ENCODE data around the gene ZNF726.
"Not testable (repeated sequence)": the region's sequence is repeated elsewhere in the genome, so short reads cannot be mapped to it uniquely, and the experiment has no call there.

Gene ZNF726

DNA sequence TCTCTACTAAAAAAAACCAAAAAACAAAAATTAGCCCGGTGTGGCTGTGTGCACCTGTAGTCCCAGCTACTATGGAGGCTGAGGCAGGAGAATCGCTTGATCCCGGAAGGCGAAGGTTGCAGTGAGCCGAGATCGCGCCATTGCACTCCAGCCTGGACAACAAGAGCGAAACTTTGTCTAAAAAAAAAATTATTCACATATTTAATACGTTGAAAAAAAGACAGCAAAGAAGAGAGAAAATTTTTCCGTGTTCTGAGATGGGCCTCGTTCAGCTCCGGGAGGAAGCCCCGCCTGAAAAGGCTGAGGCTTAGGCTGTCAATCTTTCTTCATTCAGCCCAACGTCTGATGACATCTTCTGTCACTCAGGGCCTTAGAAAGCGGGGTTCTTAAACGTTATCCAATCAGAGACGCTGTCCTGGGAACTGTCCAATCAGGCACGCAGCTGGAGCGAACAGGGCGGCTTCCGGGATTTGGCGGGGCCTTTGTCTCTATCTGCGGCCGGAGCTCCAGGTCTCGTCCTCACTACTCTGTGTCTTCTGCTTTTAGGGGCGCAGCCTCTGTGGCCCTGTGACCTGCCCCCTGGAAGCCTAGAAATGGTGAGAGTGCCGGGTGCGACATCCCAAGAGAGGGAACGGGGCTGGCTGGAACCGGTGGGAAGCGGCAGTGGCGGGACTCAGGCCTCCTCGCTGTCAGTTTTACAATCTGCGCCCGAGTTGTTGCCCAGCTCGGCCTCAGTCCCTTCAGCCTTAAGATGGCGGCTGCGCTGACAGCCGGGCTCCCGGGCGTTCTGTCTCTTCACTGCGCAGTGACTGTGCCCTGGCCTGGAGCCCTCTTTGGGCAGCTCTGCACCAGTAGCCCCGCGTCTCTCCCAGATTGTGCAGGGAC lies at the start of gene ZNF726:
Gene ZNF726, plus strand, starts transcription at position 485 of the 885 bp plus-strand sequence. Its CDS starts 109 bp downstream, at position 594.
- peak; percentile 62 to 87 for DNase-seq (ENCODE audit: low read depth in 1 of 2, low spot score in 1 of 2)

DNA sequence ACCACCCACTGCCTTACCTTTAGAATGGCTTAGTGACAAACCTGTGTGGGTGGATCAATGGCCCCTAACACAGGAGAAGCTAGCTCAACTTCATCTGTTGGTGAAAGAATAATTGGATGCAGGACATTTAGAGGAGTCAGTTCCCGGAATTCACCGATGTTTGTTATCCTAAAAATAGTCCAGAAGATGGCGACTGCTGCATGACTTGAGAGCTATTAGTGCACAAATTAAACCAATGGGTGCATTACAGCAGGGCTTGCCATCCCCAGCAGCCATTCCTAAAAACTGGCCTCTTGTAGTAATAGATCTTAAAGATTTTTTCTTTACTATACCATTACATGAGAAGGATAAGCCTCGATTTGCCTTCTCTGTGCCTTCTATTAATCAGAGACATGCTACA lies 46.8 kb upstream of the ZNF726 start:
- DNase-seq (ENCODE audit: low read depth in 1 of 2, low spot score in 1 of 2), result no peak

DNA sequence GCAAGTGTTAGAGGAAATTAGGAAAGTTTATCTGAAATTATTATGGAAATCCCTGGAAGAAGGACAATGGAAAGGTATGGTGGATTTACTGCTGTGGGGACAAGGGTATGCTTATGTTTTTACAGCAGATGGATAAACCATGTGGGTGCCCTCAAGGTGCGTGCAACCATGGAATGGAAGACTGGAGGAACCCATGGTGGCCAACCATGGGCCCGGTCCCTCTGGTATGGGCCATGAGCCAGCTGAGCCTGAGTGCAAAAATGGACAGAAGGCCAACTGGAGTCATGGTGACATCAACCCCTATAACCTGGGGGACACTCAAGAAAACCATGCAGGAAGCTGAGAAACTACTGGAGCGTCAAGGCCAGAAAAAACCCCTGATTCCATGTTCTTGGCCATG lies 46.1 kb upstream of the ZNF726 start:
- no peak for DNase-seq (ENCODE audit: low read depth in 1 of 2, low spot score in 1 of 2)

DNA sequence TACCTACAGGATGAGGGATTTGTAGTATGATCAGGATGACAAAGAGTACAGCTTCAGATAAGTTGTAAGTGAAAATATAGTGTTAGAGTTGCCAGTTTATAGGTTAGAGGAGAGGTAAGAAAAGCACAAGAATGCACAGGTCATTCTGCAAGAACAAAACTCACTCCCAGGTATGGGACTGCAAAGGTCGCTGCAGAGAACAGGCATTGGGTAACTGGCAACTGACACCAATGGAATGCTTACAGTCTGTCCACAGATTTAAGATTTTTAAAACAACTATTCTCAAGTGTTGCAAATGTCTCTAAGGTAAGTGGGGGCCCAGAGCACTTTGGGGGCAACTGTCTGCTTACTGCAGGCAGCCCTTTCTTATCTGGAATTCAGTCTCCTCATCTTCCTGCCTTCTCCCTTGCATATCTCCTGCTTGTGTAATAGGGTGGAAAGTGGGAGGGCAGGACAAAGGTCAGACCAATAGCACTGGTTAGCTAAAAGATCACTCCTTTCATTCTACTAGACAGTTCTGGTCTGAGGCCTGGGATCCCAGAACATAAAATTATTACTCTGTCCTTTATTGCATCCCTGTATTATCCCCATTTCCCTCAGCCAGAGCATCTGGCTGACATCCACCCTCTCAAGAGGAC lies 42.3 kb upstream of the ZNF726 start:
- no peak for DNase-seq (ENCODE audit: low read depth in 1 of 2, low spot score in 1 of 2)

DNA sequence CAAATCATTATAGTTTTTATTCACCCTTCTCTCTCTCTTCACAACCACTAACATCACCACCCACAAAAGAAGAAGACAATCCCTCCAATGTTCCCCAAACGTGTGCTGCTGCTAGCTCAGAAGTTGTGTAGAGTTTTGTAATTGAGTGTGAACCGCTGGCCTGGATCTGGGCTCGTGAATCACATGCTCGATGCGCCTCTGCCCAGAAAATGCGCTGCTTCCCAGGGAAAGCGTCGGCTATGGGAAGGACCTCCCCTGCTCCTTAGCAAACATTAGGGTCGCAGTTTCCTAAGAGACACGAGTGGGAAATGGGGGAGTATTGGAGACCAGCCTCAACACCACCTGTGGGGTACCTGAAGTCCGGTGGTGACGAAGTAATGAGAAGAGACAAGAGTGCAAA lies 38.4 kb upstream of the ZNF726 start:
- DNase-seq (ENCODE audit: low read depth in 1 of 2, low spot score in 1 of 2), result no peak

DNA sequence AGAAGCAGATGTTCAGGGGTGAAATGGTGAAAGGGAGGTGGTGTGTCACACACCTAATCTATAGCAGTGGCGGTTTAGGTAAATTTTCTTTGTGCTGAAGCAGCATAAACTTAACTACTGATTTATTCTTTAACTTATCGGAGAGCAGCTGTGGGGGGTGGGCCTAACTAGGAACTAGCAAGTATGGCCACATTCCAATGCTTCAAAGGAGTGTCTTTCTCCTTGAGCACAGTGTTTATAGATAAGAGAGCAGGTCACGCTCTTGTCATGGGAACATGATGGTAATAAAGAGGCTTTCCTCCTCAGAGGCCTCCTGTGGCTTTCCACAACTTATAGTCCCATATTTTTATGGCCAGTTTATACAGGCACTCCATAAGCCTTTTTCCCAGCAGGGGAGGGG lies 37.9 kb upstream of the ZNF726 start:
- not testable (repeated sequence) for DNase-seq (ENCODE audit: low read depth in 1 of 2, low spot score in 1 of 2)

DNA sequence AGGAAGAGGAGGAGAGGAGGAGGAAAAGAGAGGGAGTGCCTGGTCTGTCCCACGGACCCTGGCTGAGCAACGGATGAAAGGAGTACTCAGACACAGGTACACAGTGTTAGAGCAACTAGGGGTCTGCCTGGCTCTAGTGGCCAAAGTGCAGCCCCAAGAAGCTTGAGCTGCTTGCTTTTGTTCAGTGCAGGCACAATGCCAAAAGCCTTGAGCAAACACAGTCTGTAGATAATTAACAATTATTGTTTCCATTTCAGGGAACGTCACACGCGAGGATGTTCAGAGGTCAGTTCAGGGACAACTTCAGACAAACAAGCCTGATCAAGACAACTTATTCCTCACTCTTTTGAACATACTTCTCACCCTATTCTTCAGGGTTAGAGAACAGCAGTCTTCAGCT lies 32.2 kb upstream of the ZNF726 start:
- DNase-seq (ENCODE audit: low read depth in 1 of 2, low spot score in 1 of 2), result no peak

DNA sequence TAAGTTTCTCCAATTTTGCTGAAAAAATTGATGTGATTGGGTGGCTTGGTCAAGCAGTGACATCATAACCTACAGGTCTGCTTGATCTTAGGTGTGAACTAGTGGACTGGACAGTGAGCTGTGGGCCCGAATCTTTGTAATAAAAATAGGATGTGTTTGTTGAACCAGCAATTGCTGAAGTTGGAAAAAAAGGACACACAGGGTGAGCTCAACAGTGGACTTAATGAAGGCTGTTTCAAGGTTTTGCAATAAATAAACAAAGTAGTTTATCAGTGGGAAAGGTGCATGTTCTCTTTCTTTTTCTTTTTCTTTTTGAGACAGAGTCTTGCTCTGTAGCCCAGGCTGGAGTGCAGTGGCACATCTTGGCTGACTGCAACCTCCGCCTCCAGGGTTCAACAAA lies 30.3 kb upstream of the ZNF726 start:
- DNase-seq (ENCODE audit: low read depth in 1 of 2, low spot score in 1 of 2), result no peak

DNA sequence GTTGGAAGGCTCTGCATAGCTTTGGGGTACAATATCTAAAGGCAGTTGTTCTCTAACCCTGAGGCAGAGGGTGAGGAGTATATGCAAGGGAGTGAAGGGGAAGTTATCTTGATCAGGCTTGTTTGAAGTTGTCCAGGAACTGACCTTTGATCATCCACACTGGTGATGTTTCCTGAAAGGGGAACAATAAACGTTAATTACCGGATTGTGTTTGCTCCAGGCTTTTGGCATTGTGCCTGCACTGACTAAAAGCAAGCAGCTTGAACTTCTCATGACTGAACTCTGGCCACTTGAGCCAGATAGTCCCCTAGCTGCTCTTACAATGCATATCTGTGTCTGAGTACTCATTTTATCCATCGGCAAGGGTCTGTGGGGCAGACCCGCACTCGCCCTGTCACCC lies 27.0 kb upstream of the ZNF726 start:
- DNase-seq (ENCODE audit: low read depth in 1 of 2, low spot score in 1 of 2), result no peak

DNA sequence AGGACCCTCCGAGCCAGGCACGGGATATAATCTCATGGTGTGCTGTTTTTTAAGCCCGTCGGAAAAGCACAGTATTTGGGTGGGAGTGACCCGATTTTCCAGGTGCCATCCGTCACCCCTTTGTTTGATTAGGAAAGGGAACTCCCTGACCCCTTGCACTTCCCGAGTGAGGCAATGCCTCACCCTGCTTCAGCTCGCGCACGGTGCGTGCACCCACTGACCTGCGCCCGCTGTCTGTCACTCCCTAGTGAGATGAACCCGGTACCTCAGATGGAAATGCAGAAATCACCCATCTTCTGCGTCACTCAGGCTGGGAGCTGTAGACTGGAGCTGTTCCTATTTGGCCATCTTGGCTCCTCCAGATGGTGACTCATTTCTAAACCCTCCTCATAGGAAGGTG lies 18.6 kb upstream of the ZNF726 start:
- not testable (repeated sequence) for DNase-seq (ENCODE audit: low read depth in 1 of 2, low spot score in 1 of 2)

DNA sequence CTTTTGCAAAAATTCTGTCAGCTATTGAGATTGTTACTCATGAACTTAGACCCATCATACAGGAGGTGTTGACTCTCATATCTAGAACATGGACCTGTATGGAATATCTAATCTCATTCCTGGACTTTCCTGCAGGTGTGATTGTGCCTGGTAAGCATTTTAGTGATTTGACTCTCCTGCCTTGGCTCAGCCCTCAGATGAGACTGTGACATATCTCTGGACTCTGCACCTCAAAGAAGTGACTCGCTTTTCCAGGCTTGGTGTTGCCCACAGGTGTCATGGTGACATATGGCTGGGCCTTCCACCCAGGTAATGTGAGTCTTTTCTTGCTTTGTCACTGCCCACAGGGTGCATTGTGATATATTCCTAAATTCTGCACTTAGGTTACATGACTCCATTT lies 17.8 kb upstream of the ZNF726 start:
- DNase-seq (ENCODE audit: low read depth in 1 of 2, low spot score in 1 of 2), result no peak

DNA sequence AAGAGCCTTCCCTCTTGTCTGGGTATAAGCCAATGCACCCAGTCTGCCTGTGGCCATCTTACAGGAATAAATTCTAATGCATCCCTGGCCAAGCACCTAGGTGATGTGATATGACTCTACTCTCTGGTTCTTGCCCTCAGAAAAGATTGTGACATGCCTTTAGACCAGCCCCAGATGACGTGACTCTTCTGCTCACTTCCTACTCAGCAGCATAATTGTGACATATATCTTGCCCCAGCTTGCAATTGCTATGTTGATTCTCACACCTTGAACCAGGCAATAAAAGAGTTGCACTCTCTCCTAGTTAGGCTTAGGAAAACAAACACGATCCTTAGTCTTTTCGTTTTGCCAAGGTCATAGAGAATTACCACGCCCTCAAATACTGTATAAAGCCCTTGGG lies 13.3 kb upstream of the ZNF726 start:
- DNase-seq (ENCODE audit: low read depth in 1 of 2, low spot score in 1 of 2), result no peak

DNA sequence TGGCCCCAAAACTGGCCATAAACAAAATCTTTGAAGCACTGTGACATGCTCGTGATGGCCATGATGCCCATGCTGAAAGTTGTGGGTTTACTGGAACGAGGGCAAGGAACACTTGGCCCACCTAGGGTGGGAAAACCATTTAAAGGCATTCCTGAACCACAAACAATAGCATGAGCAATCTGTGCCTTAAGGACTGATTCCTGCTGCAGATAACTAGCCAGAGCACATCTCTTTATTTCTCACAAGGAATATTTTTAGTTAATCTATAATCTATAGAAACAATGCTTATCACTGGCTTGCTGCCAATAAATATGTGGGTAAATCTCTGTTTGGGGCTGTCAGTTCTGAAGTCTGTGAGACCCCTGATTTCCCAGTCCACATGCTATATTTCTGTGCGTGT lies 10.3 kb upstream of the ZNF726 start:
- DNase-seq (ENCODE audit: low read depth in 1 of 2, low spot score in 1 of 2), result no peak

DNA sequence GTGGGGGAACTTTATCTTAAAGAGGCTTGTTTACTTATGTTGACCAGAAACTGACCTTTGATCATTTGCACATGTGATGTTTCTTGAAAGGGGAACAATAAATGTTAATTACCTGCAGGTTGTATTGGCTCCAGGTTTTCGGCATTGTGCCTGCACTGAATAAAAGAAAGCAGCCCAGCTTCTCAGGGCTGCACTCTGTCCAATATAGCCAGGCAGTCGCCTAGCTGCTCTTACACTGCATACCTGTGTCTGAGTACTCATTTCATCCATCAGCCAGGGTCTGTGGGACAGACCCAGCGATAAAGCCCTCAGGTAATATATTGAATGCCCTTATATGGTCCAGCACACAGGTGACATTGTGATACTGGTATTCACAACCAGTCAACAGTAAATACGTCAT lies 8.9 kb upstream of the ZNF726 start:
- no peak for DNase-seq (ENCODE audit: low read depth in 1 of 2, low spot score in 1 of 2)

DNA sequence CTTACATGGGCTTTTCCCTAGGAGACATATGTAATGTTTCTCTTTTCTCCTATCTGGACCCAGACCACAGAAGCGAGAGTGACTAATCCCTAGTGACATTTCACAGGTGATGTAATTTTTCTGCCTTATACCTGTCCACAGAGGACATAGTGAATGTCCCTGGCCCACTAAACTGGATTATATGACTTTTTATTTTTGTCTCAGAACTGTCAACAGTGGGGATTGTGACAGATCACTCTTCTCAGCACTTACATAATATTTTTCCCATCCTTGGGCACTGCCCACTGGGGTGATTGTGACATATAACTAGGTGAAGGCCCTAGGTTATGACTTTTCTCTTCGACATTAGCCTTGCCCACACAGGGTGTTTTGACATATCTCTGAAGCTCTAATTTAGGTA lies 7.9 kb upstream of the ZNF726 start:
- DNase-seq (ENCODE audit: low read depth in 1 of 2, low spot score in 1 of 2), result no peak

DNA sequence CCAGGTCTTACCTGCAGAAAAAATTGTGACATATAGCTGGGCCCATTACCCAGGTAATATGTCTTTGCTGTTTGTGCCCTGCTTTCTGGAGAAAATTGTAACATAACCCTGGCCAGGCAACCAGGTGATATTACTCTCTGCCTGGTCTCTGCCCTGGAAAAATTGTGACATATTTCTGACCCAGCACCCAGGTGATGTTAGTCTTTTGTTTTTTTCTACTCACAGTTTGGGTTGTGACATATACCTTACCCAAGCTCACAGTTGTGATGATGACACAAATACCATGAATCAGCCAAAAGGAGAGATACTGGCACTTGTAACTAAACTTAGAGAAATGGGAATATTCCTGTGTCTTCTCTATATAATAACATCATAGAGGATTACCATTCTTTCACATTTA lies 6.5 kb upstream of the ZNF726 start:
- DNase-seq (ENCODE audit: low read depth in 1 of 2, low spot score in 1 of 2), result no peak

DNA sequence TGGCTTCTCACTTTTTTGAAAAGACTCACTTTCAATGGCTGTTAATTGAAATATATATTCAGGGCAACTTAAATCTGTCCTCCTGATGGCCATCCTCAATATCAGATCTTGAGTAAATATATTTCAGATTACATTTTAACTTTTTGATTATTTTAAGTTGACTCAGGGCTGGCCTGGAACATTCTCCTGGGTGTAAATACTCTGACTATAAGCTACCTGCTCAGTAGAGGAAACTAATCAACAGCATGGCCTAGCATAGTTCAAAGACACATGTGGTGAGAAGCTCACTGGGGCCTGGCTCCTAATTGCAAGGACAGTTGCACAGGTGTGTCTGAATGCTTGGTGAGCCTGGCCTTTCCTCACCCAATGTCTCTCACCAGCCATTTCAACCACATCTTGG lies 5.5 kb upstream of the ZNF726 start:
- no peak for DNase-seq (ENCODE audit: low read depth in 1 of 2, low spot score in 1 of 2)

DNA sequence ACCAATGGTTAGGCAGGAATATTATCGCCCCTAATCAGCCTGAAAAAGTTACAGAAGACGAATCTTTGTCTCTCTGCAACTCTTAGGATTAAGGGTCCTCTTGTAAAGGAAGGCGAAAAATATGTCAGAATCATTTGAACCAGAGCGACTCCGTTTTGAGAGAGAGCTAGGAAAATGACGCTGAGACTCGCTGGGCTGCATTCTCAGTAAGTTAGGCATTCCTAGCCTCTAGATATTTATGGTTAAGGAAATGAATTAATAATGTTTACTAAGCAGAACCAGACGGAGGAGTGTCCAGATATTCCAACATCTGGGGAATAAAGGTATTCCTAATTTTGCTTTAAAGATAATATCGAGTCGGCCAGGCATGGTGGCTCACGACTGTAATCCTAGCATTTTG lies 755 bp upstream of the ZNF726 start:
- no peak for DNase-seq (ENCODE audit: low read depth in 1 of 2, low spot score in 1 of 2)

DNA sequence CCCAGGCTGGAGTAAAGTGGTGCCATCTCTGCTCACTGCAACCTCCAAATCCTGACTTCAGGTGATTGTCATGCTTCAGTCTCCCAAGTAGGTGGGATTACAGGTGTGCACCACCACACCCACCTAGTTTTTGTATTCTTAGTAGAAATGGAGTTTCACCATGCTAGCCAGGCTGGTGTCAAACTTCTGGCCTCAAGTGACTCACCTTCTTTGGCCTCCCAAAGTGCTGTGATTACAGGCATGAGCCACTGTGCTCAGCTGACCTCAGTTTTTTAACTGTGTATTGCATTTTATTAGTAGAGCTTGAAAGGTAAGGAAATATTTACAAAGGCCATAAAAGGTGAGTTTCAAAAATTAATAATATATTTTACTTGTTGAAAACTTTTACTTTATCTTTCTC lies 2.3 kb downstream of the ZNF726 start:
- DNase-seq (ENCODE audit: low read depth in 1 of 2, low spot score in 1 of 2), result no peak

DNA sequence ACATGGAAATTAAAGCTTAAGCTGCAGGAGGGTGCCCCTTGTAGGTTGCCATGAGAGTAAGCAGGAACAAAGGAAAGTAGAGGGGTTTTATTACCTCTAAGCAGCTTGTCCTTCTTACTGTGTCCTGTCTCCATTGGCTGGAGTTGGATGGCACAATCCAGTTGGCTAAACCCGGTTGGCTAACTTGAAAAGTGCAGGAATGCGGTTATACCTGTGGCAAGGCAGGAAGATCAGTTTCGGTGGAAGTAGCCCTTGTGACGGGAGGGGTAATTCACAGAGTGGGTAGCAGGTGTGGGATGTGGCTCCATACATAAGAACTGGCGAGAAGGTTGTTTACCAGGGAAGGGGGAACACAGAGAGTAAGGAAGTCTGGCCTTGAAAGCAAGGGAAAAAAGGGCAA lies 3.2 kb downstream of the ZNF726 start:
- no peak for DNase-seq (ENCODE audit: low read depth in 1 of 2, low spot score in 1 of 2)

DNA sequence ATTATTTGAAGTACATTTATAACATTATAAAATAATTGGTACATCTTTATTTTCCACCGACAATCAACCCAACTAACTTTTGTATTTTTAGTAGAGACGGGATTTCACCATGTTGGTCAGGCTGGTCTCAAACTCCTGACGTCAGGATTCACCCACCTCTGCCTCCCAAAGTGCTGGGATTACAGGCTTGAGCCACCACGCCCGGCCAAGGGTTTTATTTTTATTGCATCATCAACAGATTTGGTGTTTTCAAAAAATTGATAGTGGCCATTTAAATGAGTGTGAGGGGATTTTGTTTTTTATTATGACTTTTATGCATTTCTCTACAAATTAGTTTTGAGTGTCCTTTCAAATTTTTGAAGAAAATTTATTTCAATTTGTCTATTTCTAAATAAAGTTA lies 10.6 kb downstream of the ZNF726 start:
- no peak for DNase-seq (ENCODE audit: low read depth in 1 of 2, low spot score in 1 of 2)

DNA sequence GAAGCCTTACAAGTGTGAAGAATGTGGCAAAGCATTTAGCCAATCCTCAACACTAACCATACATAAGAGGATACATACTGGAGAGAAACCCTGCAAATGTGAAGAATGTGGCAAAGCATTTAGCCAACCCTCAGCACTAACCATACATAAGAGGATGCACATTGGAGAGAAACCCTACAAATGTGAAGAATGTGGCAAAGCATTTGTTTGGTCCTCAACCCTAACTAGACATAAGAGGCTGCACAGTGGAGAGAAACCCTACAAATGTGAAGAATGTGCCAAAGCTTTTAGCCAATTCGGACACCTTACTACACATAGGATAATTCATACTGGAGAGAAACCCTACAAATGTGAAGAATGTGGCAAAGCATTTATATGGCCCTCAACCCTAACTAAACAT lies 18.2 kb downstream of the ZNF726 start:
- no peak for DNase-seq (ENCODE audit: low read depth in 1 of 2, low spot score in 1 of 2)

DNA sequence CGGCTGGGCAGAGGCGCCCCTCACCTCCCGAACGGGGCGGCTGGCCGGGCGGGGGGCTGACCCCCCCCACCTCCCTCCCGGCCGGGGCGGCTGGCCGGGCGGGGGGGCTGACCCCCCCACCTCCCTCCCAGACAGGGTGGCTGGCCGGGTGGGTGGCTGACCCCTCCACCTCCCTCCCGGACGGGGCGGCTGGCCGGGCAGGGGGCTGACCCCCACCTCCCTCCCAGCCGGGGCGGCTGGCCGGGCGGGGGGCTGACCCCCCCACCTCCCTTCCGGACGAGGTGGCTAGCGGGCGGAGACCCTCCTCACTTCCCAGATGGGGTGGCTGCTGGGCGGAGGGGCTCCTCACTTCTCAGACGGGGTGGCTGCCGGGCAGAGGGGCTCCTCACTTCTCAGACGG lies 22.3 kb downstream of the ZNF726 start:
- DNase-seq (ENCODE audit: low read depth in 1 of 2, low spot score in 1 of 2), result not testable (repeated sequence)

Measured in activated CD4-positive, alpha-beta T cell treated with anti-CD3 and anti-CD28 coated beads, Interleukin-2, amount 50 U/mL, for 24 hours (primary cell).